A549 (cell line): ENCODE results near the gene NAV3. TPM values are rescaled to one million over a fixed set of nuclear protein-coding genes. Genes with fewer than 3 reads are reported as not detected.
A peak's percentile ranks its signal among the peaks of the same experiment; 100 is the strongest.

Experiments
- ATAC-seq, 2 experiments: fragments of 200-7000 bp in 1 of 2; fragments of >200 bp in 1 of 2; cut with Nextera tagmentation in 1 of 2; cut with Tn5 transposase in 1 of 2; 3 replicates each; pipeline versions ENCODE4 v1.8.0 to v1.9.1; 2018 to 2020; ENCODE audit warnings: mild to moderate bottlenecking in 1 of 2, moderate library complexity in 1 of 2
- CTCF ChIA-PET: fragments of 300-600 bp; sonication (Branson Sonifier 250); formaldehyde crosslinking; extraction: SDS; loops from one replicate; lab custom pipeline; 2021; ENCODE audit warnings: antibody characterized with exemption, inconsistent platforms; lab: Yijun Ruan, JAX
- POLR2A ChIA-PET: fragments of 350-600 bp; formaldehyde crosslinking; extraction: SDS; loops from one replicate; lab custom pipeline; 2021; ENCODE audit warnings: antibody characterized with exemption, inconsistent platforms; lab: Yijun Ruan, JAX
- DNase-seq, 2 experiments: peaks; one replicate each; pipeline versions ENCODE4 v3.0.0 to v3.0.0-alpha.2; 2011 to 2016; ENCODE audit warnings: low read depth in 1 of 2, low spot score in 1 of 2
- FAIRE-seq: peaks from 2 replicates; lab custom pipeline; 2011; peaks lifted over from hg19 to GRCh38; lab: Jason Lieb, UNC
- H3K27ac ChIP-seq, 2 experiments: fragments of >200 bp; sonication (Bioruptor Twin); formaldehyde crosslinking; 3 replicates each; pipeline ENCODE4 v1.5.1; 2016 to 2017
- H3K4me1 ChIP-seq: fragments of >200 bp; sonication (Bioruptor Twin); formaldehyde crosslinking; 3 replicates; pipeline ENCODE4 v1.6.1; 2016
- H3K4me2 ChIP-seq: fragments of >200 bp; sonication (Bioruptor Twin); formaldehyde crosslinking; 3 replicates; pipeline ENCODE4 v1.6.1; 2016
- H3K4me3 ChIP-seq: fragments of >200 bp; sonication (Bioruptor Twin); formaldehyde crosslinking; 3 replicates; pipeline ENCODE4 v1.5.1; 2016
- H3K9me3 ChIP-seq: fragments of >200 bp; sonication (Bioruptor Twin); formaldehyde crosslinking; 3 replicates; pipeline ENCODE4 v1.6.1; 2016
- BHLHE40 ChIP-seq: IDR thresholded peaks from 2 replicates; pipeline ENCODE4 v1.6.1; 2012; ENCODE audit warnings: low read depth, low read length, inconsistent platforms
- CHD2 ChIP-seq: fragments of 150-350 bp; IDR thresholded peaks from 2 replicates; pipeline ENCODE4 v1.6.1; 2014; ENCODE audit warnings: low read length; ENCODE audit not compliant: partially characterized antibody
- EP300 ChIP-seq, 2 experiments: fragments of >200 bp; sonication (Bioruptor Twin); formaldehyde crosslinking; IDR thresholded peaks; 2 replicates in 1 of 2; 3 replicates in 1 of 2; pipeline ENCODE4 v1.6.1; 2016 to 2017
- FOSB ChIP-seq: fragments of 250-450 bp; sonication (Bioruptor Pico); IDR thresholded peaks from 2 replicates; pipeline ENCODE4 v1.5.0; 2020; ENCODE audit warnings: mild to moderate bottlenecking, moderate library complexity
- FOSL2 ChIP-seq, 2 experiments: fragments of 450-650 bp in 1 of 2; fragments of >200 bp in 1 of 2; sonication (Bioruptor Twin) in 1 of 2; formaldehyde crosslinking; IDR thresholded peaks; 2 replicates each; pipeline versions ENCODE4 v1.5.0 to v1.6.1; 2016 to 2020; ENCODE audit warnings: mild to moderate bottlenecking in 1 of 2, moderate library complexity in 1 of 2
- GATA3 ChIP-seq: IDR thresholded peaks from 2 replicates; pipeline ENCODE4 v1.6.1; 2012; ENCODE audit warnings: borderline replicate concordance
- JUNB ChIP-seq: fragments of >200 bp; sonication (Bioruptor Twin); formaldehyde crosslinking; IDR thresholded peaks from 2 replicates; pipeline ENCODE4 v1.6.1; 2016
- KDM1A ChIP-seq: fragments of 200-600 bp; sonication (generic); IDR thresholded peaks from 2 replicates; pipeline ENCODE4 v1.6.1; 2016; ENCODE audit warnings: low read depth, mild to moderate bottlenecking
- KDM5A ChIP-seq: fragments of 200-600 bp; sonication (generic); IDR thresholded peaks from 2 replicates; pipeline ENCODE4 v1.6.1; 2016; ENCODE audit warnings: antibody characterized with exemption, mild to moderate bottlenecking
- MAFK ChIP-seq: fragments of 450-650 bp; IDR thresholded peaks from 2 replicates; pipeline ENCODE4 v1.6.1; 2014; ENCODE audit not compliant: partially characterized antibody
- NFE2L2 ChIP-seq: fragments of 150-350 bp; conservative IDR thresholded peaks from 2 replicates; pipeline ENCODE4 v1.6.1; 2014; ENCODE audit warnings: low read length
- NPAS2 ChIP-seq: fragments of 250-450 bp; sonication (Bioruptor Pico); IDR thresholded peaks from 2 replicates; pipeline ENCODE4 v1.8.0; 2022; ENCODE audit warnings: mild to moderate bottlenecking, moderate library complexity, borderline replicate concordance
- POLR2A ChIP-seq: IDR thresholded peaks from 2 replicates; pipeline ENCODE4 v1.6.1; 2012; ENCODE audit warnings: mild to moderate bottlenecking, low read length
- TFCP2L1 ChIP-seq: fragments of 250-450 bp; sonication (Bioruptor Pico); IDR thresholded peaks from 2 replicates; pipeline ENCODE4 v1.5.0; 2021; ENCODE audit warnings: mild to moderate bottlenecking
- TP53 ChIP-seq: fragments of 250-450 bp; sonication (Bioruptor Pico); IDR thresholded peaks from 2 replicates; pipeline ENCODE4 v1.5.0; 2021; ENCODE audit warnings: mild to moderate bottlenecking, moderate library complexity
- ZNF302 ChIP-seq: fragments of 250-450 bp; sonication (Bioruptor Pico); IDR thresholded peaks from 2 replicates; pipeline ENCODE4 v1.9.0; 2021; ENCODE audit warnings: inconsistent platforms, mild to moderate bottlenecking, moderate library complexity
- WGBS: methylation state at CpG from one replicate; pipeline ENCODE4 v1.1.6; 2017; ENCODE audit errors: missing lambda C conversion rate; 5-methylcytosine and 5-hydroxymethylcytosine counted together
- polyA plus RNA-seq, 4 experiments: library from polyadenylated mRNA; depleted of rRNA in 3 of 4; stranded (reverse); fragments of >200 nt; fragmentation: RNase III in 1 of 4; extraction: RNeasy Plus Mini Kit Qiagen cat#74134 plus additional on column Dnase treatment in 1 of 4; gene quantifications; 2 replicates in 3 of 4; 3 replicates in 1 of 4; pipeline ENCODE4 v1.2.3, GENCODE V29; 2011 to 2017
- TF ChIP-seq, protein P1 (sequence below): fragments of >200 bp; sonication (Bioruptor Twin); formaldehyde crosslinking; IDR thresholded peaks from 3 replicates; pipeline ENCODE4 v1.5.1; 2016
- TF ChIP-seq, protein P2 (sequence below): fragments of 450-650 bp; IDR thresholded peaks from 2 replicates; pipeline ENCODE4 v1.6.1; 2014; ENCODE audit warnings: antibody characterized with exemption
- TF ChIP-seq, protein P3 (sequence below): fragments of >200 bp; sonication (Bioruptor Twin); formaldehyde crosslinking; IDR thresholded peaks from 2 replicates; pipeline ENCODE4 v1.6.1; 2016
- TF ChIP-seq, protein P4 (sequence below): fragments of 200-600 bp; sonication (generic); IDR thresholded peaks from 2 replicates; pipeline ENCODE4 v1.6.1; 2016; ENCODE audit warnings: antibody characterized with exemption, mild to moderate bottlenecking, moderate library complexity
- TF ChIP-seq, protein P5 (sequence below): IDR thresholded peaks from 2 replicates; pipeline ENCODE4 v1.6.1; 2012

Gene NAV3
- polyA plus RNA-seq, 2 of the 4 experiments (the other 2 are of a cell fraction) = 8.6 to 9.7 TPM

DNA sequence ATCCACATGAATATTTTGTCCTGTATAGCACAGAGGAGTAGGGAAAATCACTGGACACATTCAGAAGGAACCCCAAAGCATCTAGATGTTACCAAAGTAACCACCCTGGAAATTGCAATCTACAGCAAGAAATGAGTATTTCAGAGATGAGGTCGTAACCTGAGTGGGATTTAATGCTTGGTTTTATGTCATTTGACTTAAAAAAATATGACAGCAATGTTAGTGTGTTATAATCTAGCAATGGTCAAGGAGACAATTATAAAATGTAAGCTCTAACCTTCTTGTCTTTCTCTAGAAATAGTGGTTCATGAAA lies 256.6 kb downstream of the NAV3 start:
- TF ChIP-seq FOSB (CRISPR knock-in tag) (no peak), KDM1A (no peak), NFE2L2 (no peak), TFCP2L1 (no peak), KDM5A (no peak), ZNF302 (CRISPR knock-in tag) (no peak), POLR2A (no peak), MAFK (no peak), CHD2 (no peak)
- TF ChIP-seq, protein P1, sequence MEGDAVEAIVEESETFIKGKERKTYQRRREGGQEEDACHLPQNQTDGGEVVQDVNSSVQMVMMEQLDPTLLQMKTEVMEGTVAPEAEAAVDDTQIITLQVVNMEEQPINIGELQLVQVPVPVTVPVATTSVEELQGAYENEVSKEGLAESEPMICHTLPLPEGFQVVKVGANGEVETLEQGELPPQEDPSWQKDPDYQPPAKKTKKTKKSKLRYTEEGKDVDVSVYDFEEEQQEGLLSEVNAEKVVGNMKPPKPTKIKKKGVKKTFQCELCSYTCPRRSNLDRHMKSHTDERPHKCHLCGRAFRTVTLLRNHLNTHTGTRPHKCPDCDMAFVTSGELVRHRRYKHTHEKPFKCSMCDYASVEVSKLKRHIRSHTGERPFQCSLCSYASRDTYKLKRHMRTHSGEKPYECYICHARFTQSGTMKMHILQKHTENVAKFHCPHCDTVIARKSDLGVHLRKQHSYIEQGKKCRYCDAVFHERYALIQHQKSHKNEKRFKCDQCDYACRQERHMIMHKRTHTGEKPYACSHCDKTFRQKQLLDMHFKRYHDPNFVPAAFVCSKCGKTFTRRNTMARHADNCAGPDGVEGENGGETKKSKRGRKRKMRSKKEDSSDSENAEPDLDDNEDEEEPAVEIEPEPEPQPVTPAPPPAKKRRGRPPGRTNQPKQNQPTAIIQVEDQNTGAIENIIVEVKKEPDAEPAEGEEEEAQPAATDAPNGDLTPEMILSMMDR = no peak
- TF ChIP-seq, all 56 proteins: peak for 0
- Histone ChIP-seq H3K9me3 (no peaks in the 10 kb centered on the region), H3K4me1 (no peaks in the 10 kb centered on the region), H3K4me2 (no peak overlapping the region), H3K27ac (no peak overlapping the region), H3K4me3 (no peak overlapping the region)
- ATAC-seq = no peak
- no peak for DNase-seq
- CTCF ChIA-PET = interaction anchor here (0.8 kb wide), 1 partner anchor 34 kb away, joined by 3 read pairs; no protein-coding TSS in a partner anchor
- no peak for FAIRE-seq
- 91% methylated on average over 1 of the region's 1 CpG for WGBS
- POLR2A ChIA-PET = no interaction called here

DNA sequence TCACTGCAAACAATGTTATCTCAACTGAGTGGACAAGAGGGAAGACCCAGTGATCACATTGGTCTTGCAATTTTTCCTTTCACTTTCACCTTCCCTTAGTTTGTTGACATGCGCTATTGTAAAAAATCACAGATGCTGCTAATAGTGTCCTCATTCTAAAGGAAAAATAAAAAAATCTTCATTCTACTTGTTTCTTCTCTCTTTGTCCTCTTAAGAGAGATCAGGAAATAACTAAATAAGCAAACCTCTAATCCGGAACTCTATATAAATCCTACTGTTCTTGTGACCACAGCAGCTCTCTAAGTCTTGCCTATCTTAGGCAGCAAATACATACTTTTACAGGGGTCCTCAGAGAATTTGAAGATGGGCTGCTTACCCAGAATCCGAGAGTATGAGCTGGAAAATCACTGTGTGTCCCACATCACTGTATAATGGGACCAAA lies 257.7 kb downstream of the NAV3 start:
- 0 out of 6 replicates have a peak overlapping the region, but pooled peaks of 1 of the 2 experiments have one; percentile 47 for H3K27ac ChIP-seq
- DNase-seq = peak; percentile 1 to 4
- ATAC-seq = 0 out of 6 replicates have a peak, but pooled peaks of 1 of the 2 experiments have one; percentile 19
- WGBS = 53% methylated on average over 3 of the region's 3 CpGs
- peak overlapping the region; percentile 24; the same call in 1 of the 3 replicates for H3K4me3 ChIP-seq
- FAIRE-seq = no peak
- CTCF ChIA-PET = no interaction called here
- no peaks in the 10 kb centered on the region for H3K4me1 ChIP-seq
- peak overlapping the region; percentile 64 for H3K4me2 ChIP-seq
- no peaks in the 10 kb centered on the region for H3K9me3 ChIP-seq
- TF ChIP-seq, protein P2, sequence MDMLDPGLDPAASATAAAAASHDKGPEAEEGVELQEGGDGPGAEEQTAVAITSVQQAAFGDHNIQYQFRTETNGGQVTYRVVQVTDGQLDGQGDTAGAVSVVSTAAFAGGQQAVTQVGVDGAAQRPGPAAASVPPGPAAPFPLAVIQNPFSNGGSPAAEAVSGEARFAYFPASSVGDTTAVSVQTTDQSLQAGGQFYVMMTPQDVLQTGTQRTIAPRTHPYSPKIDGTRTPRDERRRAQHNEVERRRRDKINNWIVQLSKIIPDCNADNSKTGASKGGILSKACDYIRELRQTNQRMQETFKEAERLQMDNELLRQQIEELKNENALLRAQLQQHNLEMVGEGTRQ = no peak
- no peak for TF ChIP-seq TP53 (CRISPR knock-in tag)
- TF ChIP-seq TFCP2L1 = no peak
- TF ChIP-seq, protein P3, sequence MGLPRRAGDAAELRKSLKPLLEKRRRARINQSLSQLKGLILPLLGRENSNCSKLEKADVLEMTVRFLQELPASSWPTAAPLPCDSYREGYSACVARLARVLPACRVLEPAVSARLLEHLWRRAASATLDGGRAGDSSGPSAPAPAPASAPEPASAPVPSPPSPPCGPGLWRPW = no peak
- no peak for TF ChIP-seq NPAS2 (CRISPR knock-in tag)
- TF ChIP-seq EP300 (IDR thresholded peaks at IDR 0.05) = no peak
- no peak for TF ChIP-seq GATA3
- TF ChIP-seq BHLHE40 = no peak
- no peak for TF ChIP-seq FOSL2 (IDR thresholded peaks at IDR 0.05)
- no peak for TF ChIP-seq FOSL2 (CRISPR knock-in tag; IDR thresholded peaks at IDR 0.05)
- no peak for TF ChIP-seq ZNF302 (CRISPR knock-in tag)
- TF ChIP-seq, protein P4, sequence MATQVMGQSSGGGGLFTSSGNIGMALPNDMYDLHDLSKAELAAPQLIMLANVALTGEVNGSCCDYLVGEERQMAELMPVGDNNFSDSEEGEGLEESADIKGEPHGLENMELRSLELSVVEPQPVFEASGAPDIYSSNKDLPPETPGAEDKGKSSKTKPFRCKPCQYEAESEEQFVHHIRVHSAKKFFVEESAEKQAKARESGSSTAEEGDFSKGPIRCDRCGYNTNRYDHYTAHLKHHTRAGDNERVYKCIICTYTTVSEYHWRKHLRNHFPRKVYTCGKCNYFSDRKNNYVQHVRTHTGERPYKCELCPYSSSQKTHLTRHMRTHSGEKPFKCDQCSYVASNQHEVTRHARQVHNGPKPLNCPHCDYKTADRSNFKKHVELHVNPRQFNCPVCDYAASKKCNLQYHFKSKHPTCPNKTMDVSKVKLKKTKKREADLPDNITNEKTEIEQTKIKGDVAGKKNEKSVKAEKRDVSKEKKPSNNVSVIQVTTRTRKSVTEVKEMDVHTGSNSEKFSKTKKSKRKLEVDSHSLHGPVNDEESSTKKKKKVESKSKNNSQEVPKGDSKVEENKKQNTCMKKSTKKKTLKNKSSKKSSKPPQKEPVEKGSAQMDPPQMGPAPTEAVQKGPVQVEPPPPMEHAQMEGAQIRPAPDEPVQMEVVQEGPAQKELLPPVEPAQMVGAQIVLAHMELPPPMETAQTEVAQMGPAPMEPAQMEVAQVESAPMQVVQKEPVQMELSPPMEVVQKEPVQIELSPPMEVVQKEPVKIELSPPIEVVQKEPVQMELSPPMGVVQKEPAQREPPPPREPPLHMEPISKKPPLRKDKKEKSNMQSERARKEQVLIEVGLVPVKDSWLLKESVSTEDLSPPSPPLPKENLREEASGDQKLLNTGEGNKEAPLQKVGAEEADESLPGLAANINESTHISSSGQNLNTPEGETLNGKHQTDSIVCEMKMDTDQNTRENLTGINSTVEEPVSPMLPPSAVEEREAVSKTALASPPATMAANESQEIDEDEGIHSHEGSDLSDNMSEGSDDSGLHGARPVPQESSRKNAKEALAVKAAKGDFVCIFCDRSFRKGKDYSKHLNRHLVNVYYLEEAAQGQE = no peak
- no peak for TF ChIP-seq JUNB
- TF ChIP-seq, protein P5, sequence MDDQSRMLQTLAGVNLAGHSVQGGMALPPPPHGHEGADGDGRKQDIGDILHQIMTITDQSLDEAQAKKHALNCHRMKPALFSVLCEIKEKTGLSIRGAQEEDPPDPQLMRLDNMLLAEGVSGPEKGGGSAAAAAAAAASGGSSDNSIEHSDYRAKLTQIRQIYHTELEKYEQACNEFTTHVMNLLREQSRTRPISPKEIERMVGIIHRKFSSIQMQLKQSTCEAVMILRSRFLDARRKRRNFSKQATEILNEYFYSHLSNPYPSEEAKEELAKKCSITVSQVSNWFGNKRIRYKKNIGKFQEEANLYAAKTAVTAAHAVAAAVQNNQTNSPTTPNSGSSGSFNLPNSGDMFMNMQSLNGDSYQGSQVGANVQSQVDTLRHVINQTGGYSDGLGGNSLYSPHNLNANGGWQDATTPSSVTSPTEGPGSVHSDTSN = no peak
- POLR2A ChIA-PET = no interaction called here
